Hepatocyte (in vitro differentiated cells): ENCODE results near the gene DNAI2.

Source experiments
- EZH2 ChIP-seq: fragments of 200-600 bp; sonication (generic); IDR thresholded peaks from 2 replicates; pipeline ENCODE4 v1.6.1; 2016; ENCODE audit warnings: antibody characterized with exemption, mild to moderate bottlenecking, borderline replicate concordance
- TF ChIP-seq, protein P1 (sequence below): fragments of 200-600 bp; sonication (generic); IDR thresholded peaks from 2 replicates; pipeline ENCODE4 v1.5.1; 2016; ENCODE audit warnings: antibody characterized with exemption, mild to moderate bottlenecking; ENCODE audit not compliant: poor library complexity

DNA sequence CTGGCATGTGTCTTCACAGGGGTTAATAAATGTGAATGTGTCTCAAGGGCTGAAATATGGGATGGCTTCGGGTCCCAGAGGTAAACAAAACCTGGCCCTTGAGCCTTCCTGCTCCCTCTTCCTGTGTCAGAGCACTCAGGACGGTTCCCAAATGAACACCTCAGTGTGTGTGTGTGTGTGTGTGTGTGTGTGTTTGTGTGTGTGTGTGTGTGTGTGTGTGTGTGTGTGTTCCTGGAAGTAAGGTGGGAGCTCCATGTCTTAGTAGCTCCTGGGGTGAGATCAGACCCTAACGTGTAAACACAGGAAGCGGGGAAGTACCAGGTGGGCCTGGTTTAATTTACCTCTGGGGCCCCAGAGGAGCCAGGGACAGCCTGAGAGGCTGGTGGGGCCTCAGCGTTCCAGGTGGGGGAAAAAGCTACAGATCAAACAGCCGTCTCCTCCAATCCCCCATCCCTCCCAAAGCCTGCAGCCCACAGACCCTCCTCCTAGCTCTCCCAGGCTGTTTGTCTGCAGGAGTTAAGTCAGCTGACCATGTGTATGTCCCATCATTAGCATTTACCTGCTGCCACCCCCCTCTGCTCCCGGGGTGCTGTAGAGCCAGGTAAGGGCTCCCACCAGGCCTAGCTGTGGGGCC is 58.1 kb downstream of the DNAI2 start:
- TF ChIP-seq, protein P1, sequence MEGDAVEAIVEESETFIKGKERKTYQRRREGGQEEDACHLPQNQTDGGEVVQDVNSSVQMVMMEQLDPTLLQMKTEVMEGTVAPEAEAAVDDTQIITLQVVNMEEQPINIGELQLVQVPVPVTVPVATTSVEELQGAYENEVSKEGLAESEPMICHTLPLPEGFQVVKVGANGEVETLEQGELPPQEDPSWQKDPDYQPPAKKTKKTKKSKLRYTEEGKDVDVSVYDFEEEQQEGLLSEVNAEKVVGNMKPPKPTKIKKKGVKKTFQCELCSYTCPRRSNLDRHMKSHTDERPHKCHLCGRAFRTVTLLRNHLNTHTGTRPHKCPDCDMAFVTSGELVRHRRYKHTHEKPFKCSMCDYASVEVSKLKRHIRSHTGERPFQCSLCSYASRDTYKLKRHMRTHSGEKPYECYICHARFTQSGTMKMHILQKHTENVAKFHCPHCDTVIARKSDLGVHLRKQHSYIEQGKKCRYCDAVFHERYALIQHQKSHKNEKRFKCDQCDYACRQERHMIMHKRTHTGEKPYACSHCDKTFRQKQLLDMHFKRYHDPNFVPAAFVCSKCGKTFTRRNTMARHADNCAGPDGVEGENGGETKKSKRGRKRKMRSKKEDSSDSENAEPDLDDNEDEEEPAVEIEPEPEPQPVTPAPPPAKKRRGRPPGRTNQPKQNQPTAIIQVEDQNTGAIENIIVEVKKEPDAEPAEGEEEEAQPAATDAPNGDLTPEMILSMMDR, result no peak
- TF ChIP-seq EZH2, result no peak
